Fibroblast of skin of abdomen (primary cell): Measurements from ENCODE around the gene DMXL1.

Source experiments
- DNase-seq: peaks from one replicate; pipeline ENCODE4 v3.0.0-alpha.2; 2013

The DMXL1 gene

GRCh38 chr5:119270960-119271757, 200.3 kb downstream of the DMXL1 start:
- no peak for DNase-seq

GRCh38 chr5:119271758-119272730, 201.2 kb downstream of the DMXL1 start:
- DNase-seq, result no peak

GRCh38 chr5:119273391-119273839, 202.5 kb downstream of the DMXL1 start:
- DNase-seq, result no peak

- DNase-seq, result no peak
These were observed 203.3 kb downstream of the DMXL1 start for GRCh38 chr5:119274030-119274766.

GRCh38 chr5:119274767-119275130, 203.9 kb downstream of the DMXL1 start:
- DNase-seq, result peak; percentile 72

GRCh38 chr5:119275146-119275545, 204.3 kb downstream of the DMXL1 start:
- no peak for DNase-seq

GRCh38 chr5:119275601-119276173, 204.8 kb downstream of the DMXL1 start:
- no peak for DNase-seq

- no peak for DNase-seq
These were observed 206.1 kb downstream of the DMXL1 start for GRCh38 chr5:119276978-119277377.

- no peak for DNase-seq
These were observed 208.2 kb downstream of the DMXL1 start for GRCh38 chr5:119279093-119279492.

GRCh38 chr5:119280380-119280779, 209.5 kb downstream of the DMXL1 start:
- DNase-seq, result no peak

GRCh38 chr5:119282628-119283027, 211.7 kb downstream of the DMXL1 start:
- no peak for DNase-seq

GRCh38 chr5:119284031-119284430, 213.1 kb downstream of the DMXL1 start:
- no peak for DNase-seq

GRCh38 chr5:119285070-119285916, 214.4 kb downstream of the DMXL1 start:
- DNase-seq, result no peak

- no peak for DNase-seq
These were observed 215.9 kb downstream of the DMXL1 start for GRCh38 chr5:119286511-119287488.

GRCh38 chr5:119287547-119288111, 216.7 kb downstream of the DMXL1 start:
- no peak for DNase-seq

- peak; percentile 17 for DNase-seq
These were observed 217.6 kb downstream of the DMXL1 start for GRCh38 chr5:119288379-119289033.

GRCh38 chr5:119289438-119290044, 218.7 kb downstream of the DMXL1 start:
- no peak for DNase-seq

- DNase-seq, result no peak
These were observed 219.3 kb downstream of the DMXL1 start for GRCh38 chr5:119290161-119290569.

GRCh38 chr5:119290607-119291006, 219.7 kb downstream of the DMXL1 start:
- no peak for DNase-seq
